K562 (cell line): ENCODE data around the gene PLEKHG4B.

Experiments used
- CTCF ChIP-seq, 3 experiments: IDR thresholded peaks in 2 of 3; conservative IDR thresholded peaks in 1 of 3; 2 replicates each; pipeline ENCODE4 v1.5.1; 2011 to 2012; ENCODE audit warnings: low read length in 3 of 3, mild to moderate bottlenecking in 3 of 3, control low read depth in 2 of 3, improper control_type of control experiment in 1 of 3, inconsistent platforms in 1 of 3, low read depth in 1 of 3, mixed read lengths in 1 of 3, moderate library complexity in 1 of 3; ENCODE audit not compliant: insufficient read depth in 2 of 3
- ZKSCAN8 ChIP-seq: fragments of 200-800 bp; sonication (Bioruptor generic); IDR thresholded peaks from 2 replicates; pipeline ENCODE4 v1.6.1; 2016; ENCODE audit warnings: missing genetic modification characterization, missing compliant biosample characterization

- TF ChIP-seq CTCF (IDR thresholded peaks at IDR 0.05 in 2 of 3, conservative IDR thresholded peaks at IDR 0.05 in 1 of 3; ENCODE audit: insufficient read depth in 2 of 3, low read depth in 1 of 3, low read length in 3 of 3) (no peak), ZKSCAN8 (no peak)
Measured at GRCh38 chr5:223791-224190, 131.8 kb downstream of the PLEKHG4B start.
